Fibroblast of lung (primary cell): ENCODE measurements around the gene TMED8. TPM values are rescaled to one million over a fixed set of nuclear protein-coding genes. Genes with fewer than 3 reads are reported as not detected.
A peak's percentile ranks its signal among the peaks of the same experiment; 100 is the strongest.

Experiments
- DNase-seq, 2 donors: peaks; one replicate each; pipeline versions ENCODE4 v3.0.0 to v3.0.0-alpha.2; 2010; ENCODE audit warnings: low read depth in 2 of 2
- H2AFZ ChIP-seq: 2 replicates; pipeline ENCODE4 v1.5.1; 2012; ENCODE audit warnings: low read length, control low read depth, inconsistent platforms
- H3K27ac ChIP-seq: 2 replicates; pipeline ENCODE4 v1.5.1; 2011; ENCODE audit warnings: low read length, control low read depth; ENCODE audit not compliant: insufficient read depth
- H3K27me3 ChIP-seq: 2 replicates; pipeline ENCODE4 v1.5.1; 2011; ENCODE audit warnings: mild to moderate bottlenecking, low read length; ENCODE audit not compliant: control insufficient read depth, insufficient read depth
- H3K36me3 ChIP-seq: 2 replicates; pipeline ENCODE4 v1.5.1; 2011; ENCODE audit warnings: low read length; ENCODE audit not compliant: control insufficient read depth, insufficient read depth
- H3K4me1 ChIP-seq: 2 replicates; pipeline ENCODE4 v1.5.1; 2011; ENCODE audit warnings: low read length; ENCODE audit not compliant: control insufficient read depth, insufficient read depth; ENCODE audit errors: extremely low read depth
- H3K4me2 ChIP-seq: 2 replicates; pipeline ENCODE4 v1.5.1; 2011; ENCODE audit warnings: low read length, control low read depth; ENCODE audit not compliant: insufficient read depth; ENCODE audit errors: extremely low read depth
- H3K4me3 ChIP-seq, 4 experiments: fragments of 200-600 bp in 1 of 4; sonication (generic) in 1 of 4; replicated peaks in 1 of 4; 2 replicates each; pipeline ENCODE4 v1.5.1; 2011 to 2016; ENCODE audit warnings: low read length in 4 of 4, low read depth in 3 of 4, mild to moderate bottlenecking in 3 of 4, control low read depth in 2 of 4, inconsistent platforms in 1 of 4, mixed read lengths in 1 of 4; ENCODE audit not compliant: insufficient read depth in 1 of 4; ENCODE audit errors: control extremely low read depth in 1 of 4
- H3K79me2 ChIP-seq: 2 replicates; pipeline ENCODE4 v1.5.1; 2012; ENCODE audit warnings: mild to moderate bottlenecking, low read length, inconsistent platforms; ENCODE audit not compliant: control insufficient read depth, insufficient read depth
- H3K9ac ChIP-seq: 2 replicates; pipeline ENCODE4 v1.5.1; 2011; ENCODE audit warnings: mild to moderate bottlenecking, low read length, control low read depth; ENCODE audit not compliant: insufficient read depth
- H3K9me3 ChIP-seq: 2 replicates; pipeline ENCODE4 v1.5.1; 2012; ENCODE audit warnings: low read depth, low read length; ENCODE audit not compliant: control insufficient read depth, insufficient read depth
- H4K20me1 ChIP-seq: 2 replicates; pipeline ENCODE4 v1.5.1; 2011; ENCODE audit warnings: low read length; ENCODE audit not compliant: control insufficient read depth, insufficient read depth; ENCODE audit errors: extremely low read depth
- CTCF ChIP-seq, 2 donors: IDR thresholded peaks in 1 of 2; conservative IDR thresholded peaks in 1 of 2; 1 replicate in 1 of 2; 2 replicates in 1 of 2; pipeline ENCODE4 v1.5.1; 2011 to 2012; ENCODE audit warnings: low read length in 2 of 2, control low read depth in 1 of 2, inconsistent platforms in 1 of 2, low read depth in 1 of 2, mild to moderate bottlenecking in 1 of 2
- EZH2 ChIP-seq: IDR thresholded peaks from 2 replicates; pipeline ENCODE4 v1.5.1; 2012; ENCODE audit warnings: low read length, control low read depth, mild to moderate bottlenecking; ENCODE audit errors: missing control alignments
- polyA plus RNA-seq, 2 donors: library from polyadenylated mRNA; depleted of rRNA in 1 of 2; stranded (reverse) in 1 of 2; unstranded in 1 of 2; fragments of >200 nt; gene quantifications; 2 replicates each; pipeline ENCODE4 v1.2.1, GENCODE V29; 2011 to 2012; ENCODE audit warnings: missing spikeins in 1 of 2
- total RNA-seq: library from RNA; depleted of rRNA; stranded (reverse); fragments of >200 nt; gene quantifications from 2 replicates; pipeline ENCODE4 v1.2.1, GENCODE V29; 2014

TMED8 gene
- total and polyA plus RNA-seq, 2 donors (not counting 1 experiment from before 2014, with no cell fraction given), result 7.0 to 7.4 TPM

DNA sequence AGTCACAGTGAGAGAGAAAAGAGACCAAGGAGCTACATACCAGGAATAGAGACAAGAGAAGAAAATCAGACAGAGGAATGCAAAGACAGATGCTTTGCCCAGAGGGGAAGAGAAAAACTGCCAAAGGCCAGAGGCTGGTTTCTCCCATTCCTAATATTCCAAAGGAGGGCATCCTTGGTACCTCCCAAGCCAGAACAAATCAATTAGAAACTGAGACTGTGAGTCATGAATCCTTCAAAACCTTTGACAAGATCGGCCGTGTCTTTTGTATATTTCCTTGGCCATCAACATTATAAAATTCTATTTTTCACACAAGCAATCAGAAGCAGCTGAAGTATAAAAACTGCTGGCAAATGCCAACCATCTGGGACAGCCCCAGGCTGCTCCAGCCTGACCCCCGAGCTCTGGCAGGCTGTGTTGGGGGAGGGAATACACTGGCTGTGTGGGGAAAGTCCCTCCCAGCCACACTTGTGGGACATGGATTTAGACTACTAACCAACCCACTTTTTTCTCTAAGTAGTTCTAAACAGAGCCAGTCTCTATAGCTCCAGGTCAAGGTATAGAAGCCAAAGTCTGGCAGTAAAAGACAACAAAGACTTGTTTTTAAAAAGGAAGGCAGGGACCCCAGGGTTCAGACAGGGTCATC, 69.9 kb downstream of the TMED8 start:
- Histone ChIP-seq H3K27ac (no peak overlapping the region), H4K20me1 (no peaks in the 10 kb centered on the region), H3K36me3 (no peaks in the 10 kb centered on the region), H3K9ac (no peak overlapping the region), H3K27me3 (no peaks in the 10 kb centered on the region), H3K4me1 (peaks cover 15% of the 10 kb centered on the region), H3K79me2 (no peaks in the 10 kb centered on the region), H2AFZ (no peak overlapping the region), H3K4me2 (no peak overlapping the region), H3K4me3 (no peak overlapping the region), H3K9me3 (no peaks in the 10 kb centered on the region)
- no peak for TF ChIP-seq CTCF (conservative IDR thresholded peaks at IDR 0.05 in 1 of 2, IDR thresholded peaks at IDR 0.05 in 1 of 2; ENCODE audit: low read depth in 1 of 2, low read length in 2 of 2)
- peak in 1 of 2 donors; percentile 63 for DNase-seq

GRCh38 chr14:77306416-77306815, 70.5 kb downstream of the TMED8 start:
- H2AFZ ChIP-seq, result no peak overlapping the region
- H3K36me3 ChIP-seq, result no peaks in the 10 kb centered on the region
- no peak overlapping the region for H3K27ac ChIP-seq
- H3K4me2 ChIP-seq, result no peak overlapping the region
- no peaks in the 10 kb centered on the region for H3K9me3 ChIP-seq
- H3K79me2 ChIP-seq, result no peaks in the 10 kb centered on the region
- DNase-seq, result peak in 1 of 2 donors; percentile 20
- no peaks in the 10 kb centered on the region for H4K20me1 ChIP-seq
- H3K4me1 ChIP-seq, result peaks cover 15% of the 10 kb centered on the region
- no peak for TF ChIP-seq CTCF (conservative IDR thresholded peaks at IDR 0.05 in 1 of 2, IDR thresholded peaks at IDR 0.05 in 1 of 2; ENCODE audit: low read depth in 1 of 2, low read length in 2 of 2)
- no peak for TF ChIP-seq EZH2
- H3K9ac ChIP-seq, result no peak overlapping the region
- H3K27me3 ChIP-seq, result no peaks in the 10 kb centered on the region
- no peak overlapping the region for H3K4me3 ChIP-seq

DNA sequence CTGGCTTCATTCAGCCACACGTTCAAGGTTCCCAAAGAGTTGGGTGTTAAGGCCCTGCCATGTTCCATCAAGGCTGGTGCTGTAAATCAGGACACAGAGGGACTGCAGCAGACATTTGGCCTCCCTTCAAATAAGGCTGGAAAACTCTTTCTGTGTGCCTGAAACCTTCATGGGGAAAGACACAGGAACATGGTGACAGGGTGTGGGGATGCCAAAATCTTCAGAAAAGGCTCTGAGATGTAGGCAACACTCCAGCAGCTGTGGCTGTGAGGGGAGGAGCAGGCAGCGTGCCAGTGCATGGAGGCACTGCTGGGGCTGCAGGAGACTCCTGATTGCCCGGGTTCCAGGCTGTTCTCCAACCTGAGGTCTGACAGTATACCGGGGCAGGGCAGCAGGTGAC, 71.2 kb downstream of the TMED8 start:
- no peak for DNase-seq
- H3K4me1 ChIP-seq, result peaks cover 15% of the 10 kb centered on the region
- no peaks in the 10 kb centered on the region for H4K20me1 ChIP-seq
- no peaks in the 10 kb centered on the region for H3K79me2 ChIP-seq
- H3K9ac ChIP-seq, result no peak overlapping the region
- H3K9me3 ChIP-seq, result no peaks in the 10 kb centered on the region
- H3K27me3 ChIP-seq, result no peaks in the 10 kb centered on the region
- H3K4me2 ChIP-seq, result no peak overlapping the region
- no peak overlapping the region for H2AFZ ChIP-seq
- no peaks in the 10 kb centered on the region for H3K36me3 ChIP-seq
- no peak overlapping the region for H3K4me3 ChIP-seq
- H3K27ac ChIP-seq, result no peak overlapping the region
- TF ChIP-seq EZH2 (no peak), CTCF (conservative IDR thresholded peaks at IDR 0.05 in 1 of 2, IDR thresholded peaks at IDR 0.05 in 1 of 2; ENCODE audit: low read depth in 1 of 2, low read length in 2 of 2) (no peak)
